GM12892 (cell line): ENCODE results near the gene ARHGAP26.
A peak's percentile ranks its signal among the peaks of the same experiment; 100 is the strongest.
"Not testable (repeated sequence)": the region's sequence is repeated elsewhere in the genome, so short reads cannot be mapped to it uniquely, and the experiment has no call there.

Experiments used
- DNase-seq: peaks from one replicate; pipeline ENCODE4 v3.0.0; 2011; ENCODE audit not compliant: insufficient read length
- FAIRE-seq: peaks from 2 replicates; lab custom pipeline; 2011; peaks lifted over from hg19 to GRCh38; lab: Jason Lieb, UNC
- POLR2A ChIP-seq: IDR thresholded peaks from 2 replicates; pipeline ENCODE4 v1.6.1; 2011; ENCODE audit warnings: low read depth, low read length, control low read depth
- POLR2AphosphoS5 ChIP-seq: IDR thresholded peaks from 2 replicates; pipeline ENCODE4 v1.6.1; 2011; ENCODE audit warnings: low read depth, low read length, control low read depth
- TAF1 ChIP-seq: IDR thresholded peaks from 2 replicates; pipeline ENCODE4 v1.6.1; 2011; ENCODE audit warnings: low read depth, mild to moderate bottlenecking, control low read depth, low read length, borderline replicate concordance

Gene ARHGAP26

DNA sequence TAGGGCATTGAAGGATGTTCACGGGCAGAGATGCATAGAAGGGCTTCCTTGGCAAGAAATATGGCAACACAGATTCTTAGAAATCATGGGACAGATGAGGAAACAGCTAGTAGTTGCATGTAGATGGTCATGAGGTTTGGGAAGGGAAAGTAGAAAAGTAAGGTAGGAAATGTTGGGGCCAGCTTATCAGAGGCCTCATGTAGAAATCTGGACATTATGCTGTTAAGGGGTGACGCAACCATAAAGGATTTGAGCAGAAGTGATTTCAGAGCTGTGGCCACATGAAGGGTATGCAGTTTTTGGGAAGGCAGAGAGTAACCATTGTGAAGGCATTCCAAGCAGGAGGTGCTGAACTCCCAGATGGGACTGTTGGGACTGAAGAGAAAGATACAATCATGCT is 224.0 kb downstream of the ARHGAP26 start:
- FAIRE-seq (no peak), DNase-seq (no peak)
- TF ChIP-seq POLR2AphosphoS5 (no peak), POLR2A (no peak), TAF1 (no peak)

GRCh38 chr5:142995621-142996020 is 225.4 kb downstream of the ARHGAP26 start:
- not testable (repeated sequence) for FAIRE-seq, DNase-seq

- DNase-seq (no peak), FAIRE-seq (no peak)
- no peak for TF ChIP-seq POLR2A
- TF ChIP-seq POLR2AphosphoS5, result no peak
- TF ChIP-seq TAF1, result no peak
These were observed 227.4 kb downstream of the ARHGAP26 start for GRCh38 chr5:142997591-142997990.

- FAIRE-seq, result peak; percentile 87
- DNase-seq, result no peak
- no peak for TF ChIP-seq POLR2A
- TF ChIP-seq TAF1, result 0 out of 2 replicates have a peak, but pooled peaks have one; percentile 15
- TF ChIP-seq POLR2AphosphoS5, result no peak
These were observed 228.3 kb downstream of the ARHGAP26 start for GRCh38 chr5:142998316-142999020.

DNA sequence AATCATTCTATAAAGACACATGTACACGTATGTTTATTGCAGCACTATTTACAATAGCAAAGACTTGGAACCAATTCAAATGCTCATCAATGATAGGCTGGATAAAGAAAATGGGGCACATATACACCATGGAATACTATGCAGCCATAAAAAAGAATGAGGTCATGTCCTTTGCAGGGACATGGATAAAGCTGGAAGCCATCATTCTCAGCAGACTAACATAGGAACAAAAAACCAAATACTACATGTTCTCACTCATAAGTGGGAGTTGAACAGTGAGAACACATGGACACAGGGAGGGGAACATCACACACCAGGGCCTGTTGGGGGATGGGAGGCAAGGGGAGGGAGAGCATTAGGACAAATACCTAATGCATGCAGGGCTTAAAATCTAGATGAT is 230.4 kb downstream of the ARHGAP26 start:
- DNase-seq, FAIRE-seq: not testable (repeated sequence)

DNA sequence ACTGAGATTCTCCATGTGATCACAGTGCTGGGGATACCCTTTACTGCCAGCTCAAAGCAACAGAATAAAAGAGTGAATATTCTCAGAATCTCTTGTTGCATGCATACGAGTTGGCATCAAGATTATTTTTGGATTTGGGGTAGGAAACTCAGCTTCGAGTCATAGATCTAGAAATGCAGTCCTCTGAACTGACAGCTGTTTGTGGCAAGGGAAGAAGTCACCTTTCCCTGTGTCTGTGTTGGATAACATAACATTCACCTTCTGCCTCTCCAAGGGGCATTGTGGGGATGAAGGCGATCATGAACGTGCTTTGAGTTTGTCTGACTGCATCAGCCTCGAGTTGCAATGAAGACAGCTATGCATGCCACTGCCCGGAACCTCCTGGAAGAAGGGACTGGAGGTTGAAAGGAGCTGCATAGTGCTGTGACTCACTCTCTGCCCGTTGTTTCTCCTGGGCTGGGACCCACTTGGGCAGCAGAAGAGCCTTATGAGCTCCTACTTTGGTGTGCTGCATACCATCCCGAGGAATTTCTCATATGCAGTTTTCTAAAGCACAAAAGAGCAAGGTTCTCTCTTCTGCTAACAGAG is 231.7 kb downstream of the ARHGAP26 start:
- TF ChIP-seq TAF1, result no peak
- TF ChIP-seq POLR2A, result no peak; the same call in 1 of the 2 replicates
- TF ChIP-seq POLR2AphosphoS5, result no peak
- DNase-seq (no peak), FAIRE-seq (no peak)

- no peak for DNase-seq
- peak; percentile 98 for FAIRE-seq
- TF ChIP-seq POLR2AphosphoS5 (peak; percentile 44; the same call in 1 of the 2 replicates), POLR2A (peak; percentile 56; the same call in 1 of the 2 replicates), TAF1 (no peak; the same call in 1 of the 2 replicates)
These were observed 232.5 kb downstream of the ARHGAP26 start for GRCh38 chr5:143002459-143003327.

DNA sequence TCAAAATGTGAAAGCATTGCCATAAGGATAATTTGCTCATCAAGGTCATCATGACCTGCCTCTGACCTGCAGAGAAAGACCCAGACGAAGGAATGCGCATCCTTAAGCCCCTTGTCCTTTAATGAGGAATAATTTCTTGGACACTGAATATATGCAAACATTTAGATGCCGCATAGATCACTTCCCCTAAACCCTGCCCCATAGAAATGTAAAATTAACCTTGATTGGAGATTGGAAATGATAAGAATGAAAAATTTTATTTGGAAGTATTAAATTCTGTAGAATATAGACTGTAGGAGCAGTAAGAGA is 233.1 kb downstream of the ARHGAP26 start:
- no peak for DNase-seq
- FAIRE-seq, result no peak
- no peak for TF ChIP-seq POLR2A
- TF ChIP-seq TAF1, result no peak
- TF ChIP-seq POLR2AphosphoS5, result no peak

GRCh38 chr5:143004361-143005145 is 234.4 kb downstream of the ARHGAP26 start:
- no peak for DNase-seq
- peak; percentile 92 for FAIRE-seq
- TF ChIP-seq POLR2A (peak; percentile 39; the same call in 1 of the 2 replicates), POLR2AphosphoS5 (no peak)

- no peak for DNase-seq
- FAIRE-seq, result peak; percentile 17
These were observed 236.3 kb downstream of the ARHGAP26 start for GRCh38 chr5:143006501-143006900.

DNA sequence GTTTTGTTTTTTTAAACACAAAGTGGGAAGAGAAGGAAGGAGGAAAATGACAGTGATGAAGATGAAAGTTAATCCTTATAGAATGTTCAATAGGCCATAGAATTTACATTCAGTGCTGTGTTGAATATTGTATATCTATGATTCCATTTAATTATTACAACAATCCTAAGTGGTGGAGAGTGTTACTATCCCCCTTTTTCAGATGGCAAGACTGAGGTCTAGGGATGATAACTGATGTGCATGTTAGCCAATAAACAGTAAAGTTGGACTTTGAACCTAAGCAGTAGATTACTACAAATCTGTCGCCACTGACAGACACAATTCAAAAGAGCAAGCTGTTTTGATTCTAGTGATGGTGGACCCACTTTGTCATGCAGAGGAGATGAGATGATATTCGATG is 237.9 kb downstream of the ARHGAP26 start:
- TF ChIP-seq POLR2AphosphoS5, result no peak
- no peak for TF ChIP-seq TAF1
- no peak for TF ChIP-seq POLR2A
- DNase-seq, result no peak
- no peak for FAIRE-seq

More at GRCh38 chr5:143006501-143006900, 236.3 kb downstream of the ARHGAP26 start:
- TF ChIP-seq TAF1 (no peak), POLR2A (no peak), POLR2AphosphoS5 (no peak)
